H7 (cell line): Measurements from ENCODE around the gene TRAPPC11. TPM values are rescaled to one million over a fixed set of nuclear protein-coding genes. Genes with fewer than 3 reads are reported as not detected.

Experiments
- DNase-seq: peaks from one replicate; pipeline ENCODE4 v3.0.0; 2012
- H3K27me3 ChIP-seq: 2 replicates; pipeline ENCODE4 v1.6.0; 2011; ENCODE audit warnings: mild to moderate bottlenecking, low read length; ENCODE audit not compliant: control insufficient read depth, insufficient read depth
- H3K36me3 ChIP-seq: replicated peaks from 2 replicates; pipeline ENCODE4 v1.5.1; 2011; ENCODE audit warnings: low read length; ENCODE audit not compliant: control insufficient read depth, insufficient read depth
- H3K4me3 ChIP-seq: 2 replicates; pipeline ENCODE4 v1.5.1; 2011; ENCODE audit warnings: low read depth, mild to moderate bottlenecking, control low read depth, low read length, moderate library complexity; ENCODE audit not compliant: insufficient read depth
- total RNA-seq: library from RNA; depleted of rRNA; stranded (reverse); fragments of >200 nt; shearing (Covaris generic); gene quantifications from 2 replicates; pipeline ENCODE4 v1.2.3, GENCODE V29; 2014

TRAPPC11 gene
- total RNA-seq, 1 experiment from 2014 or later: 27.1 TPM

DNA sequence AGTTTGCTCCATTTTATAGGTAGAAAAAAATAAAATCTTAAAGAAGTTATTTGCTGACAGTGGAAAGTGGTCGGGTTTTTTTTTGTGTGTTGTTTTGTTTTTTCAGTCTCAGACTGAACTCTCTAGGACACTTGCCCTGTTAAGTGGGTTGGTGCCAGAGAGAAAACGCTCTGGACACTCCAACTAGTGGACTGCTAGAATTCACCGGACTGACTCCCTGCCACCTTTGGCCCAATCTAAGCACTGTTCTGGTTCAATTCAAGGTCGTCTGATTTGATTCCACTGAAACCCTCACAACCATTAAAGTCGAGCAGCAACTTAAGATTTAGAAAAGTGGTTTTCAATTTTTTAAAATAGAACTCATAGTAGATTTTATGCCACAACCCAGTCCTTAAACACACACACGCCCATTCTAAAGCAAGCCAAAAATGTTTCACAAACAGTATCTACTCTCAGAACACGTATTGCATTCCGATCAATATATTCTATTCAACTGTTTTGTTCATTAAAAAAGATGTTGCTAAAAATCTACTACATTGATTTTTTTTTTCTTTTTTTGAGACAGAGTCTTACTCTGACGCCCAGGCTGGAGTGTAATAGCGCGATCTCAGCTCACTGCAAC, 27.4 kb upstream of the TRAPPC11 start:
- H3K4me3 ChIP-seq: no peak overlapping the region
- DNase-seq: no peak
- no peaks in the 10 kb centered on the region for H3K36me3 ChIP-seq
- H3K27me3 ChIP-seq: no peaks in the 10 kb centered on the region

DNA sequence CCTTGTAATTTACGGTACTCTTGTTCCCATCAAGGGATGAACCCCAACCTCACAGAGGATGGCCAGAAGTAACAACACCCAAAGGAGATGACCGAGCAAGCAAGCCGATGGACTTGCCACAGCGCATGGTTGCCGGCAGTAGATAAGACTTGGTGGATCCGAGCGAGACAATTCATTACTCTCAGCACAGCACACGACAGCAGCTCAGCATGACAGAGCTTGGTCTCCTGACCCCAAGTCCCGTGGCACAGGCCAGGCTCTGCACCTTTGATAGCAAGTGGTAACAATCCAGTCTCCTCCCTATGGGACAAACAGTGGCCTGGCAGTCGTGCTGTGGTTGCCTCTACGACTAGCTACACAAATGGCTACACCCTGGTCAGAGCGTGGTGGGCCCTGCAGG, 26.4 kb upstream of the TRAPPC11 start:
- DNase-seq: no peak
- Histone ChIP-seq H3K27me3 (no peaks in the 10 kb centered on the region), H3K4me3 (no peak overlapping the region), H3K36me3 (no peaks in the 10 kb centered on the region)

DNA sequence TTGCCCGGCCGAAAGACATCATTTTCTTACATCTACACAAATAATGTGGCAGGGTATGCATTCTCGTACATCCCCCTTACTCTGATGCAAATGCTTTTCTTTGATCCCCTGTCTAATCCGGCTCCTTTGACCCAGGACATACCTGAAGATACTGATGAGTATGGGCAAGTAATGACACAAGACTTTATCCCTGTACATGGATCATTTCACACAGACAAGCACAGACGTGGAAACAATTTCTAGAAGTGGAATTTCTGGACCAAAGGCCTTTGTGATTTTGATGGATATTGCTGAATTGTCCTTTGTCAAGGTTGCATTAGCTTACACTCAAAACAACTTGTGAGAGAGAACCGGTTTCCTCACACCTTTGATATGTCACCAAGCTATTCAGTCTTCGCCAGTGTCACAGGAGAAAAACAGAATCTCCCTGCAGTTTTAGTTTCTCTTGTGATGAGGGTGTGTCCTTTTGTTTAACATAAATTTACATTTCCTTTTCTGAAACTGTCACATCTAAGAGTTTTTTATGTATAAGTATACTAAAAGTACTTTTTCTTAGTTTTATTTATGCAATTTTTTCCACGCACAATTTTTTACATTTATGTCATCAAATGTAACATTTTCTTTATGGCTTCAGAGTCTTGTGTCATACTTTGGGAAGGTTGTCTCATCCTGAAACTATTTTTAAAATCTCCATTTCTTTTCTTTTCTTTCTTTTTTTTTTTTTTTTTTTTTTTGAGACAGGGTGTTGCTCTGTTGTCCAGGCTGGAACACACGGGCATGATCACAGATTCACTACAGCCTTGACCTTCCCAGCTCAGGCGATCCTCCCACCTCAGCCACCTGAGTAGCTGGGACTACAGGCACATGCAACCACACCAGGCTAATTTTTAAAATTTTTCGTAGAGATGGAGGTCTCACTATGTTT, 25.4 kb upstream of the TRAPPC11 start:
- Histone ChIP-seq H3K36me3 (no peaks in the 10 kb centered on the region), H3K4me3 (no peak overlapping the region), H3K27me3 (no peaks in the 10 kb centered on the region)
- DNase-seq: no peak

DNA sequence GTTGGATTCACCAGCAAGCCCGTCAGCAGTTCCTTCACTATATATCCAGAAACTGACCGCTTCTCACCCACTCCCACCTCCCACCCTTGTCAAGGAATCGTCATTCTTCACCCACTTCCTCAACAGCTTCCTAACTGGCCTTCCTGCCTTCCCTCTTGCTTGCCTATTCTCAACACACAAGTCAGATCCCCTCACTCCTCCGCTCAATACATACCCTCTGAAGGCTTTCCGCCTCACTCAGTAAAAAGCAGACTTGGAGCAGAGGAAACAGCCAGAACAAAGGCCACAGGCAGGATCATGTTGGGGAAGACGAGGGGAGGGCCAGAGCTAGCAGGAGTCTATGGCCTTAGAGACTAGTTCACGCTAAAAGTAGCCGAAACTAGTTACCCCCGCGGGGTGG, 23.8 kb upstream of the TRAPPC11 start:
- Histone ChIP-seq H3K36me3 (no peaks in the 10 kb centered on the region), H3K4me3 (no peak overlapping the region), H3K27me3 (no peaks in the 10 kb centered on the region)
- peak; percentile 59 for DNase-seq

DNA sequence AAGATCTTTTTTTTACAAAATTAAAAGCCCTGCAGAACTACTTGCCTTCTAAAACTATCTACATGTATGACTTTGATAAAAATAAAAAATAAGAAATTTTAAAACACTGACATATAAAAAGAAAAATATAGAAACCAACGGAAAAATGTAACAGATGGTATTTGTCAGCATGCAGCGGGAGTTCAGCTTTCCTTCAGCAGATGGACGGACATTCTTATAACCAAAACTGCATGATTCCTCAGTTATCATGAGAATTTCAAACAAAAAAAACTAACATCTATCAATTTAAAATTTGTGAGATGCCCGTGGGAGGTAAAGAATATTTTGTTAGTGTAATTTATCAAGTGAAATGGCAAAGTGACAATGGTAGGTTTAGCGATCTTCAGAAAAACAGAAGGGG, 23.4 kb upstream of the TRAPPC11 start:
- H3K36me3 ChIP-seq: no peaks in the 10 kb centered on the region
- DNase-seq: no peak
- no peak overlapping the region for H3K4me3 ChIP-seq
- no peaks in the 10 kb centered on the region for H3K27me3 ChIP-seq

DNA sequence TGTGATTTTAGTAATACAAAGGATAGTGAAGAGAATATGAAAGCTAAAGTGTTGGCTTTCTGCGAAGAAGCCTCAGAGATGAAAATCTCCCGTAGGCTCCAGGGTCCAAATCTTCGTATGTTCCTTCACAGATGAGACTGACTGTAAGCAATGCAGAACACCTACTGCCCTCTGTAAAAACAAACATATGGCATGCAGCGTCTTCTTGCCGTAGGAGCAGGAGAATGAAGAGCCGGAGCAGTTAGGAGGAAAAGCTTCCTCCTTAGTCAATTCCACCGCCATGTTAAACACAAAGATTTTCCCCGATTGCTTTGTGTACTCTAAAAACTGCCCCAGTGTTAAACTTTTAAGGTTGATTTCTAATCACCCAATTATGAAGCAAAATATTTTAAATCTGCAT, 22.6 kb upstream of the TRAPPC11 start:
- Histone ChIP-seq H3K4me3 (no peak overlapping the region), H3K27me3 (no peaks in the 10 kb centered on the region), H3K36me3 (no peaks in the 10 kb centered on the region)
- DNase-seq: no peak

DNA sequence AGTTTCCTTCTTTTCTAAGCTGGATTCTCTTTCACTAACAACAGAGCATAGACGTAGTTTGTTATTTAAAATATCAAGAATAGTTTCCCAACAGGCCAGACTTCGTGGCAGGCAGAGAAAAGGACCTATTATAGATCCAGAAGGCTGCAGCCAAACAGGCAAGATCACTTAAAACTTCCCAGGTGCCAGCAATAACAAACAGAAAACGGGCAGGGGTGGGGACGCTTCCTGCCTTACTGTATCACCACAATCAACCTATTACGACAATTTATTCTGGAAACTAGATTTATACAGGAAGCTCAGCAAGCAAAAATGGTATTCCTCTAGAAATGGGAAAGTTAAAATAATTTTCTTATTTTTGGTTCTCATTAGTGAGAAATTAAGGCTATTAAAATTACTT, 22.2 kb upstream of the TRAPPC11 start:
- Histone ChIP-seq H3K27me3 (no peaks in the 10 kb centered on the region), H3K36me3 (no peaks in the 10 kb centered on the region), H3K4me3 (no peak overlapping the region)
- no peak for DNase-seq

DNA sequence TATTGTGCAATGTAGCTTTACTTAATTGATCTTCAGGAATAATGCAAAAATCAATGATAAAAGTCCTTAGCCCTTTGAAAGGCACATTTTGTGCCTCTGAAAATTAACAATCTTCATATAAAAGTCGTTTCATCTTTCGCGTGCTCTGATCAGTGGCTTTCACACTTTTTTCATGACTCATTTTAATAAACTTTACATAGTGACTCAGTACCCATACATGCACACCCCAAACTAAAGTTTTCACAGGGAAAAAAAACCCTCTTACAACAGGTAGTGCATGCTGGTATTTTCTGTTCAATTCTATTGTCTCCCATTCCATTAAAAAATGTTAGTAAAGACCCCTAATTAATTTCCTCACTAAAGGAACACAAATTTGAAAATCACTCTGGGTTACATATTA, 21.6 kb upstream of the TRAPPC11 start:
- DNase-seq: no peak

DNA sequence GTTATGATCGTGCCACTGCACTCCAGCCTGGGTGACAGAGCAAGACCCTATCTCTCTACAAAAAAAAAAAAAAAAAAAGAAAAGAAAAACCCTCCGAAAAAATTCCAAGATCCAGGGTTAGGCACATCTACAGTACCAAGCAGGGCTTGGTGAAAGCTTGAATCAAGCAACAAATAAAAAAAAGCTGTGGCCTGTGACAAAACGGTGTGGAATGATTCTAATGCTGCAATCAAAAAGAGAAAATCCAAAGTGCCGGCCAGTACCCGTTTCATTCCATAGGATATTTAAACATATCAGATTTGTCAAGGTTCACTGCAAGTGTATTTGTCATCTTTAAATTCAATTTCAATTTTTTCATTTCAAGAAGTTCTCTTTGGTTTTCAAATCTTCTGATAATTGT, 20.7 kb upstream of the TRAPPC11 start:
- no peaks in the 10 kb centered on the region for H3K36me3 ChIP-seq
- DNase-seq: no peak
- H3K27me3 ChIP-seq: no peaks in the 10 kb centered on the region
- no peak overlapping the region for H3K4me3 ChIP-seq

More for the DNA sequence above, 21.6 kb upstream of the TRAPPC11 start:
- no peak overlapping the region for H3K4me3 ChIP-seq
- H3K36me3 ChIP-seq: no peaks in the 10 kb centered on the region
- no peaks in the 10 kb centered on the region for H3K27me3 ChIP-seq

DNA sequence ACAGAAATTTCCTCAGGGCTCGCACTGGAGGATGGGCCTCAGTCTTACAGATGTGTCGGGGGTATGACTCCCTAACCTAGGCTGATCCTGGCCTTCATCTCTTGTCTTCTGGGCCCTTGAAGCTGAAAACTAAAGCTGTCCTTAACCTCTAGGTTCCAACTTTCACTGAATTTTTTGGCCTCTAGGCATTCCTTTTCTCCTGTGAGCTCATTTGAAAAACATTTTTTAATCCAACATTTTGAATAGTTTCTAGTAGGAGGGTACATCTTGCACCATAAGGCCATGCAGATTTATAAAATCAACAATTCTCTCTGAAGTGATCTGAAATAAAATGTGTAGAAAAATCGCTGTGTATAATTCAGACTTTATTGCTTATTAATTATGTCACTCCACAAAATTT, 19.8 kb upstream of the TRAPPC11 start:
- no peak overlapping the region for H3K4me3 ChIP-seq
- no peak for DNase-seq
- no peaks in the 10 kb centered on the region for H3K27me3 ChIP-seq
- H3K36me3 ChIP-seq: no peaks in the 10 kb centered on the region

DNA sequence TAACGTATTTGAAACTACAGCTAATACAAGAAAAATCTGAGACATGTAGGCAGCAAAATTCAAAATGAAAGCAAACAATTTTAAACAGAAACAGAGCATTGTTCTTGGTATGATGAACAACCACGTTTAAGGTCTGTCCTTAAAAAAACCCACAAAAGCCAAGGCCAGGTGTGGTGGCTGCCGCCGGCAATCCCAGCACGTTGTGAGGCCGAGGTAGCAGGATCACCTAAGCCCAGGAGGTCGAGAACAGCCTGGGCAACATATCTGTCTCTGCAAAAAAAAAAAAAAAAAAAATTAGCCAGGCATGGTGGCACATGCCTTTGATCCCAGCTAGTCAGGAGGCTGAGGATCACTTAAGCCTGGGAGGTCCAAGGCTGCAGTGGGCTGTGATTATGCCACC, 13.8 kb upstream of the TRAPPC11 start:
- DNase-seq: no peak
- H3K4me3 ChIP-seq: no peak overlapping the region
- H3K27me3 ChIP-seq: no peaks in the 10 kb centered on the region
- H3K36me3 ChIP-seq: peaks cover 3% of the 10 kb centered on the region

DNA sequence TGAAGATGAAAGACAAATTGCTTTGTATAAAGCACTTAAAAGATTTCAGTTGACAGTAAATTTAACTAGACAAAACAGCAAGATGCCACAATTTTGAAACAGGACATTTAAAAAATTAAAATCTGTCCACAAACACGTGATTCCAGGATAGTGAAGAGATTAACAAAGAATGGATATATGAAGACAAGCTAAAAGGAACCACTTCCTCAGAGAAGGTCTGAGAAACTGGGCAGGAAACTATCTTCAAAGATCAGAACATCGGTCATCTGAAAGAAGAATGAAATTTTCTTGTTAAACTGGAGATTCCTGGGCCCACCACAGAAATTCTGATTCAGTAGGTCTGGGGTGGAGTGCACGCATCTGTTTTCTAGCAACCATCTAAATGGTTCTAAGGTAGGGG, 1.5 kb upstream of the TRAPPC11 start:
- Histone ChIP-seq H3K4me3 (no peak overlapping the region), H3K36me3 (no peaks in the 10 kb centered on the region), H3K27me3 (no peaks in the 10 kb centered on the region)
- DNase-seq: no peak

DNA sequence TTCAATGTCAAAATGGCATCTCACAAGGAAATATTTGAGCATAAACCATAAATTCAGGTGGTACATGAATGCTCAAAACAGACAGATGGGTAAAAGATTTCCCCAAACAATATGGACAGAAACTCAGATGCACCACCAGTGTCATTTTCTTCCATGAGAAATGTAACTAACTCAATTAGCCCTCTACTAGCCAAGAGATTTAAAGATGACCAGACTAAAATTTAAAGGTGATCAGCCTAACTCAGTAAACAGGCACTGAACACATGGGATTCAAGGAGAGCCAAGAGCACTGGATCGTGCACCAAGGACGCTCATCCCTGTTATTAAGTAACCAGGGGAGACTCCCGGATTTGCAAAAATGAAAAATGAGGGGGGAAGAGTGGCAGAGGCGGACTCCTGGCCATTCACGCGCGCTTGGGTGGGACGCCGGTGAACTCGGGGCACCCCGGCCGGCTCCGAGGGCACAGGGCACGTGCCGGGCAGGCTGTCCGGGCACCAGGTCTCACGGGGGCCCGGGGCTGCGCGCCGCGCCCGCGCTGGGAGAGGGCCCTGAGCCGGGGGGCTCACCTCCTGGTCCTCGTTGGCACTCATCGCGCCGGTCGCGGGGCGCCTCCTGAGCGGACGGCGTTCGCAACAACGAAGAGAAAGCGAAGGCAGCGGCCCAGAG, 598 bp upstream of the TRAPPC11 start:
- no peaks in the 10 kb centered on the region for H3K36me3 ChIP-seq
- peak; percentile 84 for DNase-seq
- peak overlapping the region; percentile 72 for H3K4me3 ChIP-seq
- no peaks in the 10 kb centered on the region for H3K27me3 ChIP-seq

DNA sequence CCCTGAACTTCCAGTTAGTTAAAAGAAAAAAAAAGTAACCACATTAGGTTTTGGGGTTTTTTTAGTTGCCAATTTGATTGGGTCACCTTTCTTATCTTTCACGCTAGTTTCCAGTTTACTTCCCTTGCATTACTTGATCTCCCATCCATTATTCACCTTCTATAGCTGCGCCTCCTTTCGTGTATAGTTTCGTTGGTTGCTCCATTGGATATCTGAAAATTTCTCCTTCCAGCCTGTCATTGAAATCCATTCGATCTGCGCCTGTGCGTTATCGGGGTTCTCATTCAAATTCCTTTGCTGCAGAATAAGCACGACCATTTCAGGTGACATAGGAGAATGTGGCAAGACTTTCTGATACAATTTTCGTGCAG, 764 bp downstream of the TRAPPC11 start:
- Histone ChIP-seq H3K4me3 (peak overlapping the region; percentile 72), H3K27me3 (no peaks in the 10 kb centered on the region), H3K36me3 (no peaks in the 10 kb centered on the region)
- DNase-seq: peak; percentile 14

DNA sequence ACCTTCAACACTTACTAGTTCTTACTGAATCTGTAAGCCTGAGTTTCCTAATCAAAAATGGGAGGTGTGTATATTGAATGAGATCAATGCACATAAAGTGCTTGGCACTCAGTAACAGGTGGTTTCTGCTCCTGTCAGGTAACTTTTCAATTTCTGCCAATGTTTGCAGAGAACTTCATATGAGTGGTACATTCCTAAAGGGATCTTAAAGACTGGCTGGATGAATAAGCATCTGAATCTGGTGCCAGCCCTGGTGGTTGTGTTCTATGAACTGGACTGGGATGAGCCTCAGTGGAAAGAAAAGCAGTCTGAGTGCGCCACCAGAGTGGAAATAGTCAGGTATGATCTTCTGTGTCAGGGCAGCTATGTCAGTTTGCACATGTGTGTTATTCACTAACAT, 7.0 kb downstream of the TRAPPC11 start:
- DNase-seq: no peak
- Histone ChIP-seq H3K4me3 (no peak overlapping the region), H3K27me3 (no peaks in the 10 kb centered on the region), H3K36me3 (peaks cover 27% of the 10 kb centered on the region)
